GM21367 (cell line): ENCODE data around the gene FAM241A.
"Not testable (repeated sequence)": the region's sequence is repeated elsewhere in the genome, so short reads cannot be mapped to it uniquely, and the experiment has no call there.

ENCODE experiments used
- ATAC-seq: cut with Tn5 transposase; IDR thresholded peaks from one replicate; pipeline ENCODE4 v1.9.1; 2021; ENCODE audit not compliant: unreplicated experiment

FAM241A gene

GRCh38 chr4:112172180-112172579 is 26.9 kb downstream of the FAM241A start:
- ATAC-seq = peak; percentile 41

GRCh38 chr4:112173593-112174558 is 28.6 kb downstream of the FAM241A start:
- no peak for ATAC-seq

GRCh38 chr4:112175840-112176239 is 30.6 kb downstream of the FAM241A start:
- no peak for ATAC-seq

DNA sequence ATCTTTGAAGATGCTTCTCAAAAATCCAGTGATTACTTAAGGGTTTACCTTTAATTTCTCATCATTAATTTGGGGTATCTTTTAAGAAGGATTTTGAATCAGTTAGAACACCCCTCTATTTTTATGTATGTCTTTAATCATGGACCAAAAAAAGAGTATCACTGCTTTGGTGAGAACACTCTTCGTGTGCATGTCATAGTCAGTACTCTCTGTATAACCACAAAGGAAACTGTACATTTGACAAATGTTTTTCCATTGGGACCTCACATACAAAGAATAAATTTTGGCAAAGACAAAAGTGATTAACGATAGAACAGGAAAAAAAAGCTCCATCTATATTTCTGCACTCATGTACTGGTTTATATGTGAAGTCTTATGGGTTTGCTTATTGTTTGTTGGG is 31.3 kb downstream of the FAM241A start:
- no peak for ATAC-seq

- ATAC-seq = not testable (repeated sequence)
Observed at GRCh38 chr4:112178741-112179140, 33.5 kb downstream of the FAM241A start.

- ATAC-seq = no peak
Observed at GRCh38 chr4:112181358-112182000, 36.2 kb downstream of the FAM241A start.

DNA sequence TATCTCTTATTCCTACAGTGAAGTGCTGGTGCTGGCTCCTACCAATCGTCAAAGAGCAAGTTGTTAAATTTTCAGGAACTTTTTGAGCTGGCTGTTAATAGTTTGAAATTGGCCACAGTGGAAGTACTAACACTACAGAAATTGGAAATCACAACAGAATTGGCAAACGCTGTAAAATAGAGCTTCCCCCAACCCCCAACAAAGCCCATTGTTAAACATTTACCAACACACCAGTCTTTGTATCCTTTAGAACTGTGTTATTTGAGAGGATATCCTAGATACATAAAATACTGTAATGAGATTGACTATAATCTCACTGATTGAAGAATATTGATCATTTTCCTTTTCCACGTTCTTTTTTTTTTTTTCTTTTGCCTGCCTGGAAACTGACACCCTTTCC is 37.4 kb downstream of the FAM241A start:
- no peak for ATAC-seq

DNA sequence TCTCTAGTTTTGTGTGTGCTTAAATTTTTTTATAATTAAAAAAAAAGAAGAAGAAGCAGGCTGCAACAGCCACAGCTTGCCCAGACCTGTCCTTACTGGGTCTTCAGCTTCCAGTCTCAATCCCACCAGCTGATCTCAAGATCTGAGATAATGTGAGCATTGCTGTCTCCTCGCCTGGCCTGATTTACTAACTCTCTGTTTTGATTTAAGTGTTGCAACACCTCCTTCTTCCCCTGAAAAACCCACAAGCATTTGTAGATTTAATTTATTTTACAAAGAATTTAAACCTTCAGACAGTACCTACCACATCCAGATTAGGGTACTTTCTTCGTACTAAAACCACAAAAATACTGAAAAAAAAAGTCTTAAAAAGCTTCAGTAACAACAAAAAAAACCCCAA is 38.0 kb downstream of the FAM241A start:
- ATAC-seq = no peak

- no peak for ATAC-seq
Observed at GRCh38 chr4:112184438-112184837, 39.2 kb downstream of the FAM241A start.

DNA sequence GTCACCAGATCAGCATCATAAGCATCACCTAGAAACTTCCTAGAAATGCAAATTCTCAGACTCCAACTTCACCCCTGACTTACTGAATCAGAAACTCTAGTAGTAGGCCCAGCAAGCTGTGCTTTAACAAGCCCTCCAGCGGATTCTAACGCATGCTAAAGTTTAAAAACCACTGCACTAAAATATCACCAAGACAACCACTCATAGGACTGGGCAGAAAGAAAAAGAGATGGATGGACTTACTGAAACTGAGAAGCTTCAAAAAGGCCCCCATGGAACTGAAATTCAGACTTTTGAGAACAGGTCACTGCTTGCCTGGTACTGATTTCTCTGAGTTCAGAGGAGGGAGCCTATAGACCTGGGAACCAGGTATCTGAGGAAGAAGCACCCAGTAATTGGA is 40.1 kb downstream of the FAM241A start:
- ATAC-seq = peak; percentile 50

DNA sequence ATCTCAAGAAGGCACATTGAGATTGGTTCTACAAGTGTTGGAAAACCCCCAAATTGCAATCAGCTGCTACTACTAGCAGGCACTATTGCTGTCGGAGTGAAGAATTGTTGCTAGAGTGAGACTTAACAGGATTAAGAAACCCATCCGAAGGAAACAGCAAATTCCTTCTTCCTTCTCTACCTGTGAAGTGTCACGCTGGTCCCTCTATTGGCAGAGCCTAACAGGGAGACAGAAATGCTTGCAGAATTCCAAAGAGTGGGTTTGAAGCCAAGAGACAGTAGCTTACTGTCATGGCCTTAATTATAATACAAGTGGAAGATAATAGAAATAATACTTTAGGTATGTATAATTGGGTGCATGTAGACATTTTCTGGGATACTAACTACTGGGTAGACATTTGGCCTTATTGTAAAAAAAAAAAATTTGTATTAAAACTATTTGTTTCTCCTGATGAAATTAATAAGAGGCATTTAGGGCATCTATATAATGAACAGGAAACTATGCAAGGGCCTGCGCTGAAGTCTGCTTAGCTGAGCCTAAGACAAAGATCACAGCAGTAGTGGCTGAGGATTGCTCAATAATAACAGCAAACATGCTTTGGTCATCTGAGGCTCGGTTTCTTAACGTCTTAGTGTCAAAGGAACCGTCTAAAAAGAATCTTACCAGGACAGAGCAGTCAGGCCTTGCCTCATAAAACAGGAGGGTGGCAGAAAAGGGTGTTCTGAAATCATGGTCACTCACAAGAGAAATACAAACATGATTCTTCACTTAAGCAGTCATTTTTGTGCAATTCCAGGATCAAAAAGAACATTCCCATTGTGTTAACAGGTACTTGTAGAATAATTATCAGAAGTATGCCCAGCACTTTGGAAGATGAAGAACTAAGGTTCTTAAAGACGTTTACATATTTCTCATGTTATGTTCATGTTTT is 40.8 kb downstream of the FAM241A start:
- ATAC-seq = no peak

DNA sequence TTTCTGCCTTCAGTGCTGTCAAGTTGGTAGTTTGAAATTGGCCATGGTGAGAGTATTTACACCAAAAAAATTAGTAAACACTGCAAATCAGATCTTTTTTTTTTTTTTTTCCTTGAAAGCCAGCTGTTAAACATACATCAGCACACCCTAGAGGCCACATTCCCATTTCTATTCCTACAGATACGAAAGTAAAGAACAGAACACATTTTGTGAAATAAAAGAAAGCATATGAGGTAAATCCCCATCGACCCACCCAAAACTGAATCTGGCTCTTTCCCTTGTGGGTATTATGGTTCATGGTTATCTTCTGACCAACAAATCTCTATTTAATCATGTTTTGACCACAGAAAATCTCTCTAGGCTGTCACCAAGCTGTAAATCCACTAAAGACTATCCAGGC is 44.5 kb downstream of the FAM241A start:
- no peak for ATAC-seq

DNA sequence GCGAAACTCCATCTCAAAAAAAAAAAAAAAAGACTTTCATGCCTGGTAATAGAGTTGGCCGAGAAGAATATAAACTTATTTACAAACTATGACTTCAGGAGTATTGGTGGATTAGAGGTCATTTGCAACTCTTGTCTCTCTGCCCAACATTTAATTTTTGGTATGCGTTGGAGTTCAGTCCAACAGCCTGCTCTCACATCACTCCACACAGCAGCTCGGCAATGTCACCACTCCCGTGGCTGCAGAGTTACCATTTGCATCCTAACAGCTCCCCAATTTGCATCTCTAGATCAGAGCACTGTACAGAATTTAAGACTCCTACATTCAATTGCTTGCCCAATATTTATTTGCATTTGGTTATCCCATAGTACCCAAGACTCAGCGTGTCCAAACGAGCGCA is 45.4 kb downstream of the FAM241A start:
- ATAC-seq = no peak

GRCh38 chr4:112196461-112196860 is 51.2 kb downstream of the FAM241A start:
- no peak for ATAC-seq

GRCh38 chr4:112199041-112199440 is 53.8 kb downstream of the FAM241A start:
- no peak for ATAC-seq

- no peak for ATAC-seq
Observed at GRCh38 chr4:112201915-112202505, 56.8 kb downstream of the FAM241A start.

GRCh38 chr4:112203593-112203992 is 58.3 kb downstream of the FAM241A start:
- ATAC-seq = no peak

- ATAC-seq = no peak
Observed at GRCh38 chr4:112206431-112206830, 61.2 kb downstream of the FAM241A start.

GRCh38 chr4:112208137-112209095 is 63.2 kb downstream of the FAM241A start:
- not testable (repeated sequence) for ATAC-seq

GRCh38 chr4:112210777-112211176 is 65.5 kb downstream of the FAM241A start:
- no peak for ATAC-seq
